ENCODE measurements around the gene TIA1. TPM values are rescaled to one million over a fixed set of nuclear protein-coding genes. Genes with fewer than 3 reads are reported as not detected.
"Not testable (repeated sequence)": the region's sequence is repeated elsewhere in the genome, so short reads cannot be mapped to it uniquely, and the experiment has no call there.

The TIA1 gene
- total RNA-seq, 4 donors from 2014 or later, result 45.1 to 134 (median 78.0) TPM

DNA sequence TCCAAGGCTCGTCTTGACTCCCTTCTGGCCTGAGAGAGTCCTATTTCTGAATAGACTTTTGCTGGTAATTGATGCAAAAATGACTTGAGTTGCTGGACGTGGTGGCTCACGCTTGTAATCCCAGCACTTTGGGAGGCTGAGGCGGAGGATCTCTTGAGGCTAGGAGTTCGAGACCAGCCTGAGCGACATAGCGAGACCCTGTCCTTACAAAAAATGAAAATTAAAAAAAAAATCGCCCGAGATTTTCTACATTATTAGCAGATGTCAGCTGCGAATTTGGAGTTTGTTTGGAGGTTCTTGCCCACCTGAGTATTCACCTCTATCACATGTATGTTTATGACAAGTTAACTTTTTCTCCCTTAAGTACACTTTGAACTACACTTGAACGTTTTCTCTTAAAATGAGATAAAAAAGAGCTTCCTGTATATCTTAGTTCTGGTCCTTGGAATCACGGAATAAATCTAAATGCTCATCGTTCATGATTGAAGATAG is 57.1 kb downstream of the TIA1 start:
- TF ChIP-seq, protein P1, sequence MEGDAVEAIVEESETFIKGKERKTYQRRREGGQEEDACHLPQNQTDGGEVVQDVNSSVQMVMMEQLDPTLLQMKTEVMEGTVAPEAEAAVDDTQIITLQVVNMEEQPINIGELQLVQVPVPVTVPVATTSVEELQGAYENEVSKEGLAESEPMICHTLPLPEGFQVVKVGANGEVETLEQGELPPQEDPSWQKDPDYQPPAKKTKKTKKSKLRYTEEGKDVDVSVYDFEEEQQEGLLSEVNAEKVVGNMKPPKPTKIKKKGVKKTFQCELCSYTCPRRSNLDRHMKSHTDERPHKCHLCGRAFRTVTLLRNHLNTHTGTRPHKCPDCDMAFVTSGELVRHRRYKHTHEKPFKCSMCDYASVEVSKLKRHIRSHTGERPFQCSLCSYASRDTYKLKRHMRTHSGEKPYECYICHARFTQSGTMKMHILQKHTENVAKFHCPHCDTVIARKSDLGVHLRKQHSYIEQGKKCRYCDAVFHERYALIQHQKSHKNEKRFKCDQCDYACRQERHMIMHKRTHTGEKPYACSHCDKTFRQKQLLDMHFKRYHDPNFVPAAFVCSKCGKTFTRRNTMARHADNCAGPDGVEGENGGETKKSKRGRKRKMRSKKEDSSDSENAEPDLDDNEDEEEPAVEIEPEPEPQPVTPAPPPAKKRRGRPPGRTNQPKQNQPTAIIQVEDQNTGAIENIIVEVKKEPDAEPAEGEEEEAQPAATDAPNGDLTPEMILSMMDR (IDR thresholded peaks at IDR 0.05), result no peak
- no peaks in the 10 kb centered on the region for H3K9me3 ChIP-seq
- WGBS, 2 donors (ENCODE audit: low coverage in 1 of 2), result 63 to 80% methylated on average over 8 to 12 of the region's 13 CpGs
- H3K27ac ChIP-seq, result peak overlapping the region; percentile 84 to 97 (median 92)
- peaks cover 0 to 11% (median 0%) of the 10 kb centered on the region in 3 donors for H3K4me1 ChIP-seq
- ATAC-seq, result no peak
- H3K36me3 ChIP-seq, result no peaks in the 10 kb centered on the region
- H3K27me3 ChIP-seq, result no peaks in the 10 kb centered on the region
- H3K4me3 ChIP-seq, result peak overlapping the region; percentile 66 to 74

GRCh38 chr2:70190418-70191243 is 57.8 kb downstream of the TIA1 start, which contains the start of gene C2orf42:
Gene C2orf42 (minus strand): TSS chr2:70191019. CDS start chr2:70181985, 9,034 bp downstream.
- Histone ChIP-seq H3K27ac (peak within 1 kb of the TSS; percentile 84 to 97 (median 92)), H3K4me3 (peak within 1 kb of the TSS; percentile 66 to 74), H3K27me3 (no peaks in the 10 kb centered on the region), H3K36me3 (no peaks in the 10 kb centered on the region), H3K9me3 (no peaks in the 10 kb centered on the region), H3K4me1 (peaks cover 0 to 11% (median 0%) of the 10 kb centered on the region in 3 donors)
- peak; percentile 98 to 99 for TF ChIP-seq POLR2A (IDR thresholded peaks at IDR 0.05)
- no peak for TF ChIP-seq EP300 (IDR thresholded peaks at IDR 0.05)
- TF ChIP-seq POLR2AphosphoS5 (IDR thresholded peaks at IDR 0.05), result peak; percentile 99
- TF ChIP-seq, protein P1 (IDR thresholded peaks at IDR 0.05), result peak in 1 of 4 experiments; percentile 33
- 0% methylated on average over 14 to 20 of the region's 60 CpGs for WGBS, 2 donors (ENCODE audit: low coverage in 1 of 2)
- peak; percentile 98 for ATAC-seq

GRCh38 chr2:70188460-70188859 is 60.0 kb downstream of the TIA1 start:
- H3K27me3 ChIP-seq, result no peaks in the 10 kb centered on the region
- no peaks in the 10 kb centered on the region for H3K9me3 ChIP-seq
- H3K27ac ChIP-seq, result no peak overlapping the region
- no peaks in the 10 kb centered on the region for H3K36me3 ChIP-seq
- no peak overlapping the region for H3K4me3 ChIP-seq
- no peak for ATAC-seq
- H3K4me1 ChIP-seq, result peaks cover 0 to 11% (median 0%) of the 10 kb centered on the region in 3 donors
- TF ChIP-seq, protein P1 (IDR thresholded peaks at IDR 0.05), result no peak
- TF ChIP-seq POLR2A (IDR thresholded peaks at IDR 0.05) (no peak), EP300 (IDR thresholded peaks at IDR 0.05) (no peak), POLR2AphosphoS5 (IDR thresholded peaks at IDR 0.05) (no peak)
- WGBS, 2 donors (ENCODE audit: low coverage in 1 of 2), result 73 to 75% methylated on average over 5 of the region's 5 CpGs

GRCh38 chr2:70187170-70187569 is 61.3 kb downstream of the TIA1 start:
- not testable (repeated sequence) for H3K36me3 ChIP-seq, H3K27me3 ChIP-seq, ATAC-seq, H3K4me3 ChIP-seq, H3K9me3 ChIP-seq, H3K27ac ChIP-seq
- 86 to 93% methylated on average over 6 to 9 of the region's 9 CpGs for WGBS, 2 donors (ENCODE audit: low coverage in 1 of 2)
- peaks cover 0 to 11% (median 0%) of the 10 kb centered on the region in 3 donors for H3K4me1 ChIP-seq

DNA sequence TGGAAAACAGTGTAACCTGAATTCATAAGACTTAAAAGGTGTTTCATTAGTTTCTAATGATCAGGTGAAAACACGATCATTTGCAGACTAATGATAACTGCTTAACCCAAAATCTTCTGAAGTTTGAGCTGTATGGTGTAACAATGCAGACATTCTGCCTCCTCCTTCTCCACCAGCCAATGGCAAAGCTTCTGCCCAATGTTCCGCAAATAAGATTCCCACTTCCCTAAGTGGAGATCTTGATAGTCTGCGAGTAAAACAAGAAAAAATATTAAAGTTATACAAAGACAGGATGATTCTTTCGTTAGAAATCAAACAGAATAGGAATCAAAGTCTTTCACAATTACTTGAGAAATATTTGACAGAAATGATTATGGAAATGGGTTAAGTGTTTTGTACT is 65.7 kb downstream of the TIA1 start:
- no peak overlapping the region for H3K4me3 ChIP-seq
- 89 to 97% methylated on average over 4 of the region's 4 CpGs for WGBS, 2 donors (ENCODE audit: low coverage in 1 of 2)
- TF ChIP-seq, protein P1 (IDR thresholded peaks at IDR 0.05), result no peak
- TF ChIP-seq EP300 (IDR thresholded peaks at IDR 0.05) (no peak), POLR2AphosphoS5 (IDR thresholded peaks at IDR 0.05) (no peak), POLR2A (IDR thresholded peaks at IDR 0.05) (no peak)
- H3K9me3 ChIP-seq, result no peaks in the 10 kb centered on the region
- no peaks in the 10 kb centered on the region for H3K4me1 ChIP-seq
- H3K36me3 ChIP-seq, result peaks cover 0 to 51% of the 10 kb centered on the region in 2 donors
- H3K27me3 ChIP-seq, result no peaks in the 10 kb centered on the region
- H3K27ac ChIP-seq, result no peak overlapping the region
- no peak for ATAC-seq
